Panc1 (cell line): Measurements from ENCODE around the gene R3HDM2. TPM values are rescaled to one million over a fixed set of nuclear protein-coding genes. Genes with fewer than 3 reads are reported as not detected.
"Not testable (repeated sequence)": the region's sequence is repeated elsewhere in the genome, so short reads cannot be mapped to it uniquely, and the experiment has no call there.

Experiments used
- ATAC-seq: fragments of 200-7000 bp; cut with Tn5 transposase; 2 replicates; pipeline ENCODE4 v1.9.1; 2020; ENCODE audit warnings: mild to moderate bottlenecking, moderate library complexity
- BruUV-seq: library from RNA; stranded (reverse); fragments of 400-500 nt; replicated peaks from 2 replicates; lab custom pipeline; 2021; lab: Mats Ljungman, UMichigan
- CTCF ChIA-PET: fragments of 300-600 bp; sonication (Branson Sonifier 250); formaldehyde crosslinking; loops from one replicate; lab custom pipeline; 2022; ENCODE audit warnings: antibody characterized with exemption; lab: Charles Lee
- POLR2A ChIA-PET: fragments of 300-600 bp; sonication (Branson Sonifier 250); formaldehyde crosslinking; loops from one replicate; lab custom pipeline; 2022; ENCODE audit warnings: antibody characterized with exemption; lab: Charles Lee
- DNase-seq: peaks from one replicate; pipeline ENCODE4 v3.0.0-alpha.2; 2010; ENCODE audit warnings: low read depth, low spot score
- H3K27ac ChIP-seq: 2 replicates; pipeline ENCODE4 v1.5.1; 2011; ENCODE audit warnings: mild to moderate bottlenecking, low read length, inconsistent platforms
- H3K27me3 ChIP-seq: fragments of 200-500 bp; sonication (Bioruptor generic); 2 replicates; pipeline ENCODE4 v1.6.0; 2014; ENCODE audit warnings: low read length, inconsistent platforms; ENCODE audit not compliant: control insufficient read depth, insufficient read depth
- H3K36me3 ChIP-seq: fragments of 200-500 bp; sonication (Bioruptor generic); 2 replicates; pipeline ENCODE4 v1.5.1; 2014; ENCODE audit warnings: inconsistent platforms, mild to moderate bottlenecking, low read length, moderate library complexity; ENCODE audit not compliant: control insufficient read depth, insufficient read depth
- H3K4me1 ChIP-seq: 2 replicates; pipeline ENCODE4 v1.5.1; 2011; ENCODE audit warnings: inconsistent platforms, mild to moderate bottlenecking, low read length, moderate library complexity; ENCODE audit not compliant: control insufficient read depth, insufficient read depth
- H3K4me3 ChIP-seq, 2 experiments: 2 replicates each; pipeline ENCODE4 v1.5.1; 2011 to 2012; ENCODE audit warnings: low read depth in 2 of 2, low read length in 2 of 2, mild to moderate bottlenecking in 2 of 2, inconsistent platforms in 1 of 2, moderate library complexity in 1 of 2
- H3K9me3 ChIP-seq: fragments of 200-500 bp; sonication (Bioruptor generic); 2 replicates; pipeline ENCODE4 v1.5.1; 2014; ENCODE audit warnings: low read depth, mild to moderate bottlenecking, inconsistent platforms, low read length, moderate library complexity; ENCODE audit not compliant: control insufficient read depth, insufficient read depth
- CTCF ChIP-seq: fragments of 450-650 bp; IDR thresholded peaks from 2 replicates; pipeline ENCODE4 v1.5.1; 2017; ENCODE audit warnings: mild to moderate bottlenecking
- POLR2AphosphoS5 ChIP-seq: IDR thresholded peaks from 2 replicates; pipeline ENCODE4 v1.6.1; 2012; ENCODE audit warnings: mild to moderate bottlenecking, low read depth, low read length, moderate library complexity
- REST ChIP-seq, 2 experiments: IDR thresholded peaks; 2 replicates each; pipeline ENCODE4 v1.6.1; 2011 to 2012; ENCODE audit warnings: low read depth in 2 of 2, control low read depth in 1 of 2, low read length in 1 of 2, mild to moderate bottlenecking in 1 of 2, moderate library complexity in 1 of 2; ENCODE audit not compliant: insufficient read depth in 1 of 2
- SIN3A ChIP-seq: IDR thresholded peaks from 2 replicates; pipeline ENCODE4 v1.6.1; 2012; ENCODE audit warnings: low read depth, mild to moderate bottlenecking, low read length, moderate library complexity, borderline replicate concordance; ENCODE audit not compliant: insufficient read depth
- TCF7L2 ChIP-seq: IDR thresholded peaks from 2 replicates; pipeline ENCODE4 v1.6.1; 2011; ENCODE audit warnings: mild to moderate bottlenecking, low read depth, low read length, inconsistent platforms
- in situ Hi-C: cut with HindIII; loops from 2 replicates; pipeline ENCODE4 v1.10.0; 2016; ENCODE audit warnings: low sequenced_read_pairs, low pct_unique_long_range_greater_than_20kb
- intact Hi-C: fragments of 100-400 bp; cut with micrococcal nuclease; formaldehyde crosslinking; loops from one replicate; pipeline ENCODE4 v1.10.0; 2022; ENCODE audit not compliant: unreplicated experiment
- total RNA-seq: library from RNA; stranded (reverse); gene quantifications from one replicate; pipeline ENCODE4 v1.2.1, GENCODE V29; 2021; ENCODE audit not compliant: unreplicated experiment

Gene R3HDM2
- total RNA-seq, 1 experiment from 2014 or later = 56.5 TPM

DNA sequence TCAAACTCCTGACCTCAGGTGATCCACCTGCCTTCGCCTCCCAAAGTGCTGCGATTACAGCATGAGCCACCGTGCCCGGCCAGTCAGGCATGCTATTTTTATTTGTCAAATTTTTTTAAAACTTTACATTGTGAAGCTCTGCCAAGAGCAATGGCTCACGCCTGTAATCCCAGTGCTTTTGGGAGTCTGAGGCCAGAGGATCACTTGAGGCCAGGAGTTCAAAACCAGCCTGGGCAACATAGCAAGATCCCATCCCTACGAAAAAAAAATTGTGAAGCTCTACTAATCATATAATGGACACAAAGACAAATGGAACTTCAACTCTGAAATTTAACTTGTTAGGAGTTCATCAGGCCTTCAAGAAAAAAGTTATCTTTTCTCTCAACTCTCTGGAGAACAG lies 1.9 kb downstream of the R3HDM2 start:
- H3K36me3 ChIP-seq = no peaks in the 10 kb centered on the region
- no TSS peak for BruUV-seq
- ChIA-PET POLR2A (no interaction called here), CTCF (interaction anchor here (0.7 kb wide), 1 partner anchor 25 kb away, joined by 3 read pairs; no protein-coding TSS in a partner anchor)
- no peak for ATAC-seq
- intact Hi-C loops = no loop called here
- no peak overlapping the region; a peak in 1 of 4 replicates for H3K4me3 ChIP-seq
- H3K9me3 ChIP-seq = no peaks in the 10 kb centered on the region
- H3K27me3 ChIP-seq = no peaks in the 10 kb centered on the region
- DNase-seq = no peak
- TF ChIP-seq REST (IDR thresholded peaks at IDR 0.05; ENCODE audit: insufficient read depth in 1 of 2, low read depth in 2 of 2, low read length in 1 of 2) (no peak), SIN3A (no peak), TCF7L2 (no peak), CTCF (no peak), POLR2AphosphoS5 (no peak)
- H3K27ac ChIP-seq = peak overlapping the region; percentile 97; the same call in 1 of the 2 replicates
- H3K4me1 ChIP-seq = peaks cover 6% of the 10 kb centered on the region
- in situ Hi-C loops = no loop called here

- BruUV-seq, H3K27ac ChIP-seq, H3K27me3 ChIP-seq, ATAC-seq, DNase-seq, CTCF ChIA-PET, H3K36me3 ChIP-seq, H3K4me3 ChIP-seq, intact Hi-C loops, H3K4me1 ChIP-seq, POLR2A ChIA-PET, in situ Hi-C loops, H3K9me3 ChIP-seq: not testable (repeated sequence)
Measured at GRCh38 chr12:57426948-57427347, 3.9 kb downstream of the R3HDM2 start.

GRCh38 chr12:57420482-57420881 lies 10.4 kb downstream of the R3HDM2 start:
- intact Hi-C loops (no loop called here), in situ Hi-C loops (no loop called here)
- no peak for ATAC-seq
- no peak overlapping the region for H3K4me3 ChIP-seq
- TF ChIP-seq TCF7L2 (no peak), REST (IDR thresholded peaks at IDR 0.05; ENCODE audit: insufficient read depth in 1 of 2, low read depth in 2 of 2, low read length in 1 of 2) (no peak), SIN3A (no peak), CTCF (no peak), POLR2AphosphoS5 (no peak)
- no peaks in the 10 kb centered on the region; the same call in 1 of the 2 replicates for H3K36me3 ChIP-seq
- no peaks in the 10 kb centered on the region for H3K27me3 ChIP-seq
- no peak for DNase-seq
- no peaks in the 10 kb centered on the region for H3K9me3 ChIP-seq
- BruUV-seq = TSS peak; percentile 34
- no peak overlapping the region for H3K27ac ChIP-seq
- POLR2A ChIA-PET = no interaction called here
- CTCF ChIA-PET = no interaction called here
- H3K4me1 ChIP-seq = no peaks in the 10 kb centered on the region
